ENCODE measurements around the gene TENM4. TPM values are rescaled to one million over a fixed set of nuclear protein-coding genes. Genes with fewer than 3 reads are reported as not detected.

Gene TENM4
- total and polyA plus RNA-seq, 2 of the 8 experiments (the other 6 are each of a cell fraction or from before 2014, with no cell fraction given), result 3.5 to 7.2 TPM

GRCh38 chr11:78720281-78720989 lies 720.4 kb downstream of the TENM4 start (continued):
- no peak for TF ChIP-seq CTCF (IDR thresholded peaks at IDR 0.05; ENCODE audit: control extremely low read depth in 1 of 3, insufficient read depth in 1 of 3, low read depth in 1 of 3, low read length in 3 of 3)
- TF ChIP-seq MAFK (IDR thresholded peaks at IDR 0.05; ENCODE audit: low read depth, low read length), result no peak
- TF ChIP-seq JUND (IDR thresholded peaks at IDR 0.05; ENCODE audit: low read length), result no peak
